Fibroblast of skin of abdomen (primary cell): ENCODE measurements around the gene ACHE. TPM values are rescaled to one million over a fixed set of nuclear protein-coding genes. Genes with fewer than 3 reads are reported as not detected.
"Not testable (repeated sequence)": the region's sequence is repeated elsewhere in the genome, so short reads cannot be mapped to it uniquely, and the experiment has no call there.

ENCODE experiments used
- DNase-seq: peaks from one replicate; pipeline ENCODE4 v3.0.0-alpha.2; 2013
- polyA plus RNA-seq, 2 experiments: library from polyadenylated mRNA; unstranded; fragments of 120-200 nt; gene quantifications; one replicate each; pipeline ENCODE4 v1.2.1, GENCODE V29; 2013; ENCODE audit not compliant: insufficient read length in 2 of 2

ACHE gene
- polyA plus RNA-seq (2013, experiment 1 of 2; ENCODE audit: insufficient read length) = 0.31 TPM
- polyA plus RNA-seq (2013, experiment 2 of 2; ENCODE audit: insufficient read length) = 0.50 TPM

- DNase-seq = no peak
Observed at GRCh38 chr7:100895701-100895955, at the start of gene ACHE. Gene ACHE (minus strand): TSS chr7:100895888. CDS start chr7:100894232, 1,656 bp downstream.

DNA sequence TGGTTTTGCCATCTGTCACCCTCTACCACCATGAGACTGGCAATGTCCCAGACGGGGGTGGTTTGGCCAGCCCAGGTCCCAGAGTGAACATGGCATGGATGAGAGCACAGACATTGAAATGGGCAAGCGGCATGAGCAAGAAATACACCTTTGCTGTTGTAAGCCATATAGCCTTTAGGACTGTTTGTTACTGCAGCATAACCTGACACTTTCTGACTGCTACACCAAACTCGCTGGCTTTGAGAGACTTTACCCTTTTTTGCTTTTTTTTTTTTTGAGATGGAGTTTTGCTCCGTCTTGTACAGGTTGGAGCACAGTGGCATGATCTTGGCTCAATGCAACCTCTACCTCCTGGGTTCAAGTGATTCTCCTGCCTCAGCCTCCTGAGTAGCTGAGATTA is 48.5 kb upstream of the ACHE start:
- DNase-seq = no peak

DNA sequence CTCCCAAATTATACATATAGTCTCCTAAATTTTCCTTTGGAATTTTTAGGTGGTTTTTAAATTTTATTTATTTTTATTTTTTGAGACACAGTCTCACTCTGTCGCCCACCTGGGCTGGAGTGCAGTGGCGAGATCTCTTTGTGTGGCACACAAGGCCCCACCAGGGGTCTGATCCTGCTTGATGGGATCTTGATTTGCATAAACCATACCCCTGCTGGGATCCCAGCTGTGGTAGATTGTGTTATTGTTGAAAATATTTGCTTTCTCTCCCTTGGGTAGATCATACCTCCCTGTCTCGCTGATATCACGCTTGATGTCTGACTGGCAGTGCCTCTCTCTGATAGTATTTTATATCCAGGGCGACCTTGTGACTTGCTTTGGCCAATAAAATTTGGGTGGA is 48.0 kb upstream of the ACHE start:
- no peak for DNase-seq

- peak; percentile 28 for DNase-seq
Observed at GRCh38 chr7:100942045-100942774, 46.5 kb upstream of the ACHE start.

DNA sequence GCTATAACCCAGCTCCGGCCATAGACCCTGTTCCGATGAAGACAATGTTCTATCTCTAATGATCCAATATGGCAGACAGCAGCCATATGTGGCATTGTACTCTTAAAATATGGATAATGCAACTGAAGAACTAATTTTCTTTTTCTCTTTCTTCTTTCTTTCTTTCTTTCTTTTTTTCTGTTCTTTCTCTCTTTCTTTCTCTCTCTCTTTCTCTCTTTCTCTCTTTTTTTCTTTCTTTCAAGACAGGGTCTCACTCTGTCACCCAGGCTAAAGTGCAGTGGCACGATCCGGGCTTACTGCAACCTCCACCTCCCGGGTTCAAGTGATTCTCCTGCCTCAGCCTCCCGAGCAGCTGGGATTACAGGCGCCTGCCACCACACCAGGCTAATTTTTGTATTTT is 40.5 kb upstream of the ACHE start:
- not testable (repeated sequence) for DNase-seq

GRCh38 chr7:100935381-100935780 is 39.7 kb upstream of the ACHE start:
- not testable (repeated sequence) for DNase-seq

DNA sequence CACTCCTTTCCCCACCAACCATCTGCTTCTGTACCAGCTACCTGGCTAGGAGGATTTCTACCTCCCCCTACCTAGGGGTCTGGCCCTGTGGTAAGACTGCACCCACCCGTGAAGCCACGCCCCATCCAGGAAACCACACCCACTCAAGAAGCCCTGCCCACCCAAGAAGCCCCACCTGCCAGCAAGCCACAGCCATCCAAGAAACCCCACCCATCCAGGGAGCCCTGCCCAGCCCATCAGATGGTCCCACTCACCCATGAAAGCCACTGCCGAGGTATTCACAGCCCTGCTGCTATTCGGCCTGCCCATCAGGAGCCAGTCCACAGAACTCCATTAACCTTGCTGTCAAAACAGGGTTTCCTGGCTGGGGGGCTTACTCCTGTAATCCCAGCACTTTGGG is 38.0 kb upstream of the ACHE start:
- no peak for DNase-seq

GRCh38 chr7:100929808-100930174 is 34.1 kb upstream of the ACHE start:
- no peak for DNase-seq

DNA sequence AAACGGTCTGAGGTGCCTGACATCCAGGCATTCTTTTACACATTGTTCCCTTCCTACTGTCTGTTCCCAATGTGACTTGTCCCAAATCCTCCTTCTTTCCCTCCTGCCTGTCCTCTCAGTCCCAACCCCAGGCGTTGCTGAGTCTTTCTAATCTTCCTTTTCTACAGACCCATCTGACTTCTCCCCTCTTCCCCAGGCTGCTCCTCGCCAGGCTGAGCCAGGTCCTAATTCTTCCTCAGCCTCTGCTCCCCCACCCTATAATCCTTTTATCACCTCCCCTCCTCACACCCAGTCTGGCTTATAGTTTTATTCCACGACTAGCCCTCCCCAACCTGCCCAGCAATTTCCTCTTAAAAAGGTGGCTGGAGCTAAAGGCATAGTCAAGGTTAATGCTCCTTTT is 27.9 kb upstream of the ACHE start:
- not testable (repeated sequence) for DNase-seq

DNA sequence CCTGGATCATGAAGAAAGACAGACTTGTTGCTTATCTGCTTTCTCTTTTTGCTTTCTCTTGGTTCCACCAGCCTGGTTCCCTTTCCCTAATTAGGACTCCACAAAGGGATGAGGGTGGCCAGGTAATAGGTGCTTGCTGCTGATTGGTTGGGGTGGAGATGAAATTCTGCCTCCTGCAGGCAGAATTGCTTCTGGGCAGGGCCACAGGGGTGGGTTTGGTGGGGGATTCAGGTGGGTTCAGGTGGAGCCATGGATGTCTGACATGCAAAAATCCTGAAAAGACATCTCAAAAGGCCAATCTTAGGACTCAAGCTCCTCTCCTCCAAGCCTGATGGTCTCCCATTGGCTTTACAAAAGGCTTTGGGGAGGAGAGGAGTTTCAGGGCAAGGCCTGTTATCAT is 25.4 kb upstream of the ACHE start:
- no peak for DNase-seq

DNA sequence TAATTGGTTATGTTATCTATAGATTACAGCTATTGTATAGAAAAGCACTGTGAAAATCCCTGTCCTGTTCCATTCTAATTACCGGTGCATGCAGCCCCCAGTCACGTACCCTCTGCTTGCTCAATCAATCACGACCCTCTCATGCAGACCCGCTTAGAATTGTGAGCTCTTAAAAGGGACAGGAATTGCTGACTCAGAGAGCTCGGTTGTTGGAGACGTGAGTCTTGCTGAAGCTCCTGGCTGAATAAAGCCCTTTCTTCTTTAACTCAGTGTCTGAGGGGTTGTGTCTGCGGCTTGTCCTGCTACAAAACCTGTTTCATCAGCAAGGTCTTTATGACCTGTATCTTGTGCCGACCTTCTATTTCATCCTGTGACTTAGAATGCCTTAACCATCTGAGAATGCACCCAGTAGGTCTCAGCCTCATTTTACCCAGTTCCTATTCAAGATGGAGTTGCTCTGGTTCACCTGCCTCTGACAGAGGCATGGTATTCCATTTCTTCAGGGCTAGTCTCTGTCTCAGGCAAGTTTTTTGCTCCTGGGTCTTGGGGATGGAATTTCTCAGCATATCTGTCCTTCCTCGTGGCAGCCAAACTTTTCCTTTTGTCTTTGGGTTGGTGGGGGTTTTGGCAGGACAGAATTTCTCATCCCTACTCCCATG is 24.2 kb upstream of the ACHE start:
- not testable (repeated sequence) for DNase-seq

DNA sequence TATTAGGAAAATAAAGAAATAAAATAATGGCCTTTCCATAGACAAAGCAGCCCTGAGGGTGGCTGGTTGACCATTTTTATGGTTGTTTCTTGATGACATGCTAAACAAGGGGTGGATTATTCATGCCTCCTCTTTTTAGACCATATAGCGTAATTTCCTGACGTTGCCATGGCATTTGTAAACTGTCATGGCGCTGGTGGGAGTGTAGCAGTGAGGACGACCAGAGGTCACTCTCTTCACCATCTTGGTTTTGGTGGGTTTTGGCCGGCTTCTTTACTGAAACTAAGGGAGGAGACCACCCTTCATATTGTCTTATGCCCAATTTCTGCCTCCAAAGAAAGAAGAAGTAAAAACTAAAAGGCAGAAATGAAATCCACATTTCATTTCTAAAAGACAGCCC is 23.6 kb upstream of the ACHE start:
- not testable (repeated sequence) for DNase-seq

DNA sequence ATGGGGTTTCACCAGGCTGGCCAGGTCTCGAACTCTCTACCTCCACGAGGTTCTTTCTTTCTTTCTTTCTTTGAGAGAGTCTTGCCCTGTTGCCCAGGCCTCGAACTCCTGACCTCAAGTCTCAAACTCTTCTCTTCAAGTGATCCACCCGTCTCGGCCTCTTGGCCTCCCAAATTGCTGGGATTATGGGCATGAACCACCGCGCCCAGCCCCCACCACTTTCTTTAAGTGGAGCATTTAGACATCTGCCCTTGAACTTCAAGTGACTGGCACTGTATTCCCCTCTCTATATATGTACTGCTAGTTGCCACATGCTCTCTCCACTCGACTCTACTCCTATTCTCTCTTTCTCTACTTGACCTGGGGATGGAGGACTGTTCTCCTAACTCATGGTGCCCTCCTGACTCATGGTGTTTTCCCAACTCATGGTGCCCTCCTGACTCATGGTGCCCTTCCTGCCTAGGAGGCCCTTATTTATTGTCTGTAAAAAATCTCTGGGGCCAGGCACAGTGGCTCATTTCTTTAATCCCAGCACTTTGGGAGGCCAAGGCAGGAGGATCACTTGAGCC is 19.3 kb upstream of the ACHE start:
- DNase-seq = no peak

DNA sequence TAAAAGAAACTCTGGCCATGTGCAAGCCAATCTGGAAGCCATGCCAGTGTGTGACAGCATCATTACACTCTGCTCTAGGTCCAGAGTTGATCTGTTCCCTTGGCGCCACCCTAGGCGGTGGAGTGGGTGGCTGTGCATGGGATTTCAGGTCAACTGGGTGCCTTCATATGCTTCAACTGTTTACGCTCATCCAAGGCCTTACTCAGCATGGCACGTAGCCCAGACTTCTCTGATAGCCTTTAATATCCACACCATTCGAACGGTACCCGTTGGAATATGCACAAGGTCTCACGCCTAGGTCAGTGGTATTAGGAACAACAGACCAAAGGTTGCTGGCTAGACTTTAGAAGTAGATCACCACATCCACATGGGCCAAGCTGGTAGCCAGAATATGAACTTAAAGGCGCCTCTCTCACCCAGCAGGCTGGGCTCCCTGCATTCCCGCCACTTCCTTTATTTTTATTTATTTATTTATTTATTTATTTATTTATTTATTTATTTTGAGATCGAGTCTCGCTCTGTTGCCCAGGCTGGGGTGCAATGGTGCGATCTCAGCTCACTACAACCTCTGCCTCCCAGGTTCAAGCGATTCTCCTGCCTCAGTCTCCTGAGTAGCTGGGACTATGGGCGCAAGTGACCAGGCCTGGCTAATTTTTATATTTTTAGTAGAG is 18.7 kb upstream of the ACHE start:
- DNase-seq = no peak

DNA sequence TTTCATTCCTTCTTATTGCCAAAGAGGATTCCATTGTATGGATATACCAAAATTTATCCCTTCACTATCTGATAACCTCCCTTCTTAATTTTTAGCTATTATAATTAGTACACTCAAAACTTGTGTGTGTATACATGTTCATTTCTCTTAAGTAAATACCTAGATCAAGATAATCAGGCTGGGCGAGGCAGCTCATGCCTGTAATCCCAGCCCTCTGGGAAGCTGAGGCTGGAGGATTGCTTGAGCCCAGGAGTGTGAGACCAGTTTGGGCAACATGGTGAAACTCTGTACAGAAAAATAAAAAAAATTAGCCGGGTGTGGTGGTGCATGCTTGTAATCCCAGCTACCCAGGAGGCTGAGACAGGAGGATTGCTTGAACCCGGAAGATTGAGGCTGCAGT is 15.8 kb upstream of the ACHE start:
- no peak for DNase-seq

DNA sequence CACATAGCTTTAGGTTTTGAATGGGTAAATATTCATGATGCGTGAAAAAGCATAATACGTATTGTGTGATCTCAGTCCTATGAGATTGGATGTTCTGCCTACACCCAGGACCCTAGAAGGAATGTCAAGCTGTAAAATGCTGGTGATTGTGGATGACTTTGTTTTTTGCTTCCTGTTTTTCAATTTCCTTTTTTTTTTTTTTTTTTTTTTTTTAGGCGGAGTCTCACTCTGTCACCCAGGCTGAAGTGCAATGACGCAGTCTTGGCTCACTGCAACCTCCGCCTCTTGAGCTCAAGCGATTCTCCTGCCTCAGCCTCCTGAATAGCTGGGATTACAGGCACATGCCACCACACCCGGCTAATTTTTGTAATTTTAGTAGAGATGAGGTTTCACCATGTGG is 14.8 kb upstream of the ACHE start:
- DNase-seq = not testable (repeated sequence)

GRCh38 chr7:100908512-100908911 is 12.8 kb upstream of the ACHE start:
- DNase-seq = no peak

DNA sequence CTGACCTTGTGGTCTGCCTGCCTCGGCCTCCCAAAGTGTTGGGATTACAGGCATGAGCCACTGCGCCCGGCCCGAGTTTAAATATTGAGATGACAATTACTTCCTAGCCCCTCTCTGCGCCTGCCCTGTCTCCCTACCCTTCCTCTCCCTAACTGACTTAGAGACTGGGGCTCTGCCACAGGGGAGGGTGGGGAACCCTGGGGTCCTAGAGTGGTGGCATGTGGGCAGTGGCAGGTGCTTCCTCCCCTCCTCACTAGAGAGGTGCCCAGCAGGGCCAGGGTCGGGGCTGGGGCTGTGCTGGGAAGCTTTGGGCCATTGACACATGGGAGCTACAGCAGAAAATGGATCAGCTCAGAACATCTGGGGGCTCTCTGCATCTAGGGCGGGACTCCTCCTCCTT is 7.0 kb upstream of the ACHE start:
- no peak for DNase-seq

DNA sequence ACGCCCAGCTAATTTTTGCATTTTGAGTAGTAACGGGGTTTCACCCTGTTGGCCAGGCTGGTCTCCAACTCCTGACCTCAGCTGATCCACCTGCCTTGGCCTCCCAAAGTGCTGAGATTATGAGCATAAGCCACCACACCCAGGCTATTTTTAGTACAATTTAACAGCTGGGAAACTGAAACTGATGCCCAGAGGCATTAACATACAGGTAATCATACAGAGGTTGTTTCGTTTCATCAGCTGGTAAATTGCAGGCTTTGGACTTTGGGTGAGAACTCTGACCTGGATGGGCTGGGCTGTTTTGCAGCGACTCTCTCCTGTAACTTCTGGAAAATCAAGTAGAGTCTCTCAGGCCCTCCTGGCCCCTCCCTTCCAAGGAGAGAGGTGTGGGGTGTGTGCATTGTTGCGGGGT is 6.2 kb upstream of the ACHE start:
- no peak for DNase-seq

- DNase-seq = no peak
Observed at GRCh38 chr7:100900978-100901377, 5.3 kb upstream of the ACHE start.

GRCh38 chr7:100899432-100899831 is 3.7 kb upstream of the ACHE start:
- DNase-seq = no peak

DNA sequence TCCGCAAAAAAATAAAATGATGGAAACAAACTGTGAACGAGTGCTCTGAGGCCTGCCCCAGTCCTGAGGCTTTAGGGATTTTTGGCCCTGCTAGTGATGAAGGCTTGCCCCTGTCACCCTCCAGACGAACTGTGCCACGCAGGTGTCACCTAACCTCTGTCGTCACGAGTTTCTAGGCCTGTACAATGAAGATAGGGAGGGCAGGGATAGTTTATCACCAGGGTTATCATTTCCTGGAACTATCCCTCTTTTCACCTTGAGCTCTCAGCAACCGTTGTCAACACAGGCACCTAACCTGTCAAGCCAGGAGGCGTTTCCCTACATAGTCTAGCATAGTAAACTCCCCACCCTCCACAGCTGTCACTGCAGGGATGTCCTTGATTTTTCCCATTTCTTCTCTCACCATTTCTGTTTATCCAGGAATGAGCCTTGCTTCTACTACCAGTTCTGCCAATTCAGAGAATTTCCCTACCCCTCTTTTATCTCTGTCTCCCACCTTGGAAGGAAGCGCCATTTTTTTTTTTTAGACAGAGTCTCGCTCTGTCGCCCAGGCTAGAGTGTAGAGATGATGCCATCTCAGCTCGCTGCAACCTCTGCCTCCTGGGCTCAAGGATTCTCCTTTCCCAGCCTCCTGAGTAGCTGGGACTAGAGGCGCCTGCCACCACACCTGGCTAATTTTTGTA is 2.2 kb upstream of the ACHE start:
- no peak for DNase-seq
